Stimulated activated naive CD8-positive, alpha-beta T cell treated with anti-CD3 and anti-CD28 coated beads, Interleukin-15, Interleukin-2, amounts not matched to agents 100 U/mL and 50 U/mL, for 24 hours (primary cell): Measurements from ENCODE around the gene PHOX2B.
"Not testable (repeated sequence)": the region's sequence is repeated elsewhere in the genome, so short reads cannot be mapped to it uniquely, and the experiment has no call there.

Experiments used
- ATAC-seq: fragments of 150-1000 bp; cut with Tn5 transposase; one replicate; pipeline ENCODE4 v1.10.0; 2021
- DNase-seq: peaks from one replicate; pipeline ENCODE4 v3.0.0; 2021

The PHOX2B gene

DNA sequence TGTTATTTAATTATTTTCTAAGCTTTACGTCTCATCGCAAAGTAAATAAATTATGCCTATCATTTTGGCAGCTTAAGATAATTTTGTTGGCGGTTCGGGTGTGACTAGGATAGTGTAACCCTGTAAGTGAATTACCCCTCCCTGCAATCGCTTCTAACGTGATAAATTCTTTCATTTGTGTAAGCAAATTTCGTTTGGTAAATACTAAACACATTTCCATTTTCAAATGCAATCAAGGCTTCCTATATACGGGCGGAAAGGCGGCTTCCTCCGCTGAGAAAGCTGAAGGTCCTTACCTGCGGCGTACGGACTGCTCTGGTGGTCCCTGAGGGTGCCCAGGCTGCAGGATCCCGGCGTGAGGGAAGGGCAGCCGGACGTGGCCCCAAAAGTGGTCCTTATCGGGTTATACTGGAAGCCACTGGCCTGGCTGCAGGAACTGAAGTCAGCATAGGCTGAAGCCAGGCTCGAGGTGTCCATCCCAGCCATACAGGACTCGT is 403 bp downstream of the PHOX2B start:
- no peak for ATAC-seq
- DNase-seq: no peak

DNA sequence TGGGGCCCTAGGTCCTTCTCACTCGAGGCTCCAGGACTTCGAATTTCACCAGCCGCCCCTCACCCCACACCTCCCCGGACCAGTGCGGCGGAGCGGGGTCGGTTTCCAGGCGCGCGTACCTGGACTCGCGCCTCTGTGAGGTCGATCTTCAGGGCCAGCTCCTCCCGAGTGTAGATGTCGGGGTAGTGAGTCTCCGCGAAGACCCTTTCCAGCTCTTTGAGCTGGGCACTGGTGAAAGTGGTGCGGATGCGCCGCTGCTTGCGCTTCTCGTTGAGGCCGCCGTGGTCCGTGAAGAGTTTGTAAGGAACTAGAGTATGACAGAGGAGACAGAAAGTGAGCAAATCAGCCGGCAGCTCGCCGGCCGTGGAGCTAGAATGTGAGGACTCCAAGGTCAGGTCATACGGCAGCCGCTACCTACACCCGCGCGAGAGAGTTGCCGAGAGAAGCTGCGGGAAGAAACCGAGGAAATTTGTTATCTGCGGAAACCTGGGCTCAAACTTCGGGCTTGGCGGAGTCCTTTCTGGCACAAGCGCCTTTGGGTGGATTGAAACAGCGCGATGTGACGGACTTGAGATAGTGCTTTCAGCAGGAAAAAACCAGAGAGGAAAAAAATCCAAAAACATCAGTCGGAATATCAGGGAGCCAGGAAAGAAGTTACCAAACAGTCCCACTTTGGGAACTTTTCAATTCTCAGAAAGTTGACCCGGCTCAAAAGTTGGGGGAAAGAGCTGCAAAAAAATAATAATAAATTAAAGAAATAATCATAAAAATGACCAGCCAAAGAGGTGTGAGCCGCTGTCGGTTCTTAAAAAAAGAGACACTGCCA is 1.1 kb downstream of the PHOX2B start:
- DNase-seq (no peak), ATAC-seq (no peak)

DNA sequence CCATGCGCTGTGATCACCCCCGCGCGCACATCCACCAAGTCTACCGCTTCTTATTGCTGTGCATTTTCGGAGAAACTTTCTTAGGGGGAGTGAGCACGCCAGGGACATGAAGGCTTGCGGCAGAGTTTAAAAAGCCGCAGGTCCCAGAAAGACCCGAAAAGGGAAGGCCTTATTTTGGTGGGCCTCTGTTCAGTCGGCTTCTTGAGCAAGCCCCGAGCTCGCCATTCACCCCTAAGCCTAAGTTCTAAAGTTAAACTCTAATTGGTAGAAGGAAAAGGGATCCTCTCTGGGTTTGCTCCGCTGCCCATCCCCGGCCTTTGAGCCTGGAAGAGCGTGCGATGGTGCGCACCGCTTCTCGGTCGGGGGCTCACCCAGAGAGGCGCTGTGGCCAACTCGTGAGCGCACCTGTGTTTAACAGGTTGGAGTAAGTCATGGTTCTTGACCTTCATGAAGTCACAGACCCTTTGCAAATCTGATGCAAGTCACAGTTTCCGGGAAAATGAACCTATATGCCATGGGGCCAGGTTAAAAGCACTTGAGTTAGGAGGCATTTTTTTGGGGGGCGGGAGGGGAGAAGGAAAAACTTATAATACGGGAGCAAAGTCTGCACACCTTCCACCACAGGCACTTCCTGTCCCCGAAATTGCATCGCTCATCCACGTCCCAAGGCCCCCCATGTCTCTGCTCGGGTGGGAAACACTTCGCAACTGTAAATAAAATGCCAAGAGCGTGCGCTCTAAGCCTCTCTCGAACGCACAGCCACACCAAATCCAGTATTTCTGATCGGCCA is 1.9 kb downstream of the PHOX2B start:
- DNase-seq: no peak
- no peak for ATAC-seq

DNA sequence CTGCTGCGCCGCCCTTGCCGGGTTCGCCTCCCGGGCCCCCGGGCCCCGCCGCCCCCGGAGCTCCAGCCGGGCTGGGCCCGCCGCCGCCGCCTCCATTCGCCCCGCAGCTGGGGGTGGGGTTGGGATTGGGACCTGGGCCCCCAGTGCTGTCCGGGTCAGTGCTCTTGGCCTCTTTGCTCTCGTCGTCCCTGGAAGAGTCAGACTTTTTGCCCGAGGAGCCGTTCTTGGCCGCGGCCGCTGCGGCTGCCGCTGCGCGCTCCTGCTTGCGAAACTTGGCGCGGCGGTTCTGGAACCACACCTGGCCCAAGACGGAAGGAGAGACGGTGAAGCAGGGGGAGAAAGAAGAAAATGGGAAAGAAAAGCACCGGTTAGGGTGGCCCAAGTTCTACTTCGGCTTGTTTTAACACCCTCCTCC is 2.5 kb downstream of the PHOX2B start:
- no peak for ATAC-seq
- no peak for DNase-seq

DNA sequence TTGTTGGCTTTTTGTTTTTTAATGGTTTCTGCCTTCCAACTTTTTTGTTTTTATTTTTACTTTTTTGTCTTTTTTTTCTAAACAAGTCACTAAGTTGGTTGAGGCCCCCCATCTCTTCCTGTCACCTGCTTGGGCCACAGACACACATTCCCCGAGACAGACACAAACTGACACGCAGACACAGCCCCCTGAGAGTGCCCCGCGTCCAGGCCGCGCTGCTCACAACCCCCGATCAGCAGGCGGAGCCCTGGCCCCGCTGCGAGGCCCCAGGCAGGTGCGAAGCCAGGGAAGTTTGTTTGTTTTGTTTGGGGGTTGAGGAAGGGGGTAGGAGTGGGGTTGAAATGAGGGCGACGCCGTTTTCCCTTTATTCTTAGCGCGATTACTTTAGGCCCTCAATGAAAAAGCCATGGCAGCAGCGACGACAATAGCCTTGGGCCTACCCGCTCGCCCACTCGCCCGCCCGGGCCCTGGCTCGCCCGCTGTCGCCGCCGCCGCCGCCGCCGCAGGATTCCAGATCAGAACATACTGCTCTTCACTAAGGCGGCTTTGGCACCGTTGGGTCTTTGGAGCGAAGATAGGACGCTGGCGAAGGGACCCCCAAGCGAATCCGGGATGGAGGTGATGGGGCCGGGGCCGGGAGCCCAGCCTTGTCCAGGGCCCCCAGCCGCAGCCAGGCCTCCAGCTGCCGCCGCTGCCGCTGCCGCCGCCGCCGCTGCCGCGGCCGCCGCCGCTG is 3.1 kb downstream of the PHOX2B start:
- ATAC-seq: no peak
- no peak for DNase-seq

DNA sequence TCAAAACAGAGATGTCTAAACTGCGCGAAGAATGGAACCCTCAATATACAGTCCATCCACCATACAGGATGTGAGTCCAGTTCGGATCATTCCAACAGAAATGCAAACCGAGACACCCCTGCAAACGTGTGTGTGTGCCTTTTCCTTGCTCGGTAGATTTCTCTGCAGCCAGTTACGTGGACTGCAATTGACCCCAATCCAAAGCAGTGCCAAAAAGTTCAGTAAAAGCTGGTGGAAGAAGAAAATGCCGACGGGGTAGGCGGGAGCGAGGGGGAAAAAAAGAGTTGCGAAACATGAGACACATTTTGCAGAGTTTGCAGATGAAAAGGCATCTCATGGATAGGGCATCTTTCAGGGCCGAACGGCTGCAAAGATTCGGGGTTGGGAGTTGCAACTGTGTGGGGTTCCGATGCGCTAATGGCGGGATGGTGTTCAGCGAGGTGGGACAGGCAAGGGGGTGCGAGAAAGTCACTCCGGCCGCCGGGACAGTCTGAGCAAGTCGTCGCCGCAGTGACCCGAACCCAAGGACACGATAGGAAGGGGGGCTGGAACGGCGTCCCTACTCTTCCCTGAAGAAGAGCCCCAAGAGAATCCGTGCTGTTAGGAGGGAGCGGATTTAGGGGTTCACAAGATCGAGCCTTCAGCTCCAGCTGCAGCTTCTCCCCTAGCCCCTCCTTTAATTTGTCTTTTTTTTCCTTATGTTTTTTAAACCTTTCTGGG is 3.8 kb downstream of the PHOX2B start:
- ATAC-seq: no peak
- no peak for DNase-seq

DNA sequence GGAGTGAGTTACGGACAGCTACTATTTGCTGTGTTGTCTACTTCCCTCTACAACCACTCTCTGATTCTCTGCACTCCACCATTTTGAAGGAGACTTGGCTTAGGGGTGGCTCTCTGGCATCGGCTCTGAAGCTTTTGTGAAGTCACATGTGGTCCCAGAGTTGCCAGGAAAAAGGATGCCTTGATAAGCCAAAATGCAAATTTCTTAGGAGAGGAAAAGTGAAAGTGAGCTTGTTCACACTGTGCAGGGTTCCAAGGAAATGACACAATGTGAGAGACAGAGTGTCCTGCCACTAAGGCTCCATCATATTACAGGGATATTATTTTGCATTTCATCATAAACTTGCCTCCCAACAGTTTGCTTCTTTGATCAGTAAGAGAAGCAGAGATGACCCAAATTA is 7.2 kb downstream of the PHOX2B start:
- DNase-seq: no peak
- no peak for ATAC-seq

DNA sequence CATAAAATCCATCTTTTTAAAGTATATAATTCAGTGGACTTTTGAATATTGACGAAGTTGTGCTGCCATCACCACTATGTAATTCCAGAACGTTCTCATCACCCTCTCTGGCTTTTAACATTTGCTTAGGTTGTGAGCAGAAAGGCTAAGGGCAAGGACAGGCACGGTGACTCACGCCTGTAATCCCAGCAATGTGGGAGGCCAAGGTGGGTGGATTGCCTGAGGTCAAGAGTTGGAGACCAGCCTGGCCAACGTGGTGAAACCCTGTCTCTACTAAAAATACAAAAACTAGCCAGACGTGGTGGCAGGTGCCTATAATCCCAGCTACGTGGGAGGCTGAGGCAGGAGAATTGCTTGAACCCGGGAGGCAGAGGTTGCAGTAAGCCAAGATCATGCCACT is 11.0 kb downstream of the PHOX2B start:
- DNase-seq, ATAC-seq: not testable (repeated sequence)

DNA sequence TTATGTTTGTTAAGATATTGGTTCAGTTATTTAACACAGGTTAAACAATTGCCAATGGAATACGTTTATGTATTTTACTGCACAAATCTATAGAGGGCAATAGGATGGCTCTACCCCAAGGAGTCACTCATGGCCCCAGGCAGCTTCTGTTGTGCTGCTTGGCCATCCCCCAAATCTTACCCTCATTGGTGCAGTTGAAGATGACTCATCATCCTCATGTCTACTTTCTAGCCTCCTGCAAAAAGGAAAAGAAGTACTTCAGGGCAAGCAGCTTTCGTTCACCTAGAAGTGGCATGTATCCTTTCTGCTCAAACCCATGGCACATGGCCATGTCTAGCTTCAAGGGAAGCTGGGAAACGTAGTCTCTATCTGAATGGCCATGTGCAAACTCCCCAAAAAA is 14.2 kb downstream of the PHOX2B start:
- DNase-seq: no peak
- ATAC-seq: no peak

DNA sequence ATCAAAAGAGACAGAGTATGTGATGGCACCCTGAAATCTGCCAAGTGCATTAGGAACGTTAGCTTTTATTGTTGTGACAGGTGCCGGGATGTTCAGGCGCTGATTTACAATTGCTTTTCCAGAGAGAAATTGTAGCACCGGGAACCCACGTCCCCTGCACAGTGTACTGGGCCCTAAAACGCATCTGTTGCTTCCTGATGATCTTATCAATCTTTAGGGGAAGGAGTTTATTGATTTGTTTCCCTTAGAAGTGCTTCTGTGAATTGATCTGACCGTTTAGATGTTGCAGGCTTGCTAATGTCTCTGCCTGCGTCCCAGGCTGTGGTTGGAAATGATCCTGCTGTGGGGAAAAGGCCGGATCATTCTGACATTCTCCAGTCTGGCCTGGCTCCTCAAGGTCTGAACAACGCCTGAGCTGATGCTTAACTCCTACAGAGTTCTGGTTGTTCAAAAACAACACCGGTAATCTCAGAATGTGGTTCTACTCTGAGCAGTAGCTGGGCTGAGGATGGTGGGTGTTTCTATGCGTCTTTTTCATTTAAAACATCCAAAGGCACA is 16.9 kb downstream of the PHOX2B start:
- DNase-seq (no peak), ATAC-seq (no peak)

DNA sequence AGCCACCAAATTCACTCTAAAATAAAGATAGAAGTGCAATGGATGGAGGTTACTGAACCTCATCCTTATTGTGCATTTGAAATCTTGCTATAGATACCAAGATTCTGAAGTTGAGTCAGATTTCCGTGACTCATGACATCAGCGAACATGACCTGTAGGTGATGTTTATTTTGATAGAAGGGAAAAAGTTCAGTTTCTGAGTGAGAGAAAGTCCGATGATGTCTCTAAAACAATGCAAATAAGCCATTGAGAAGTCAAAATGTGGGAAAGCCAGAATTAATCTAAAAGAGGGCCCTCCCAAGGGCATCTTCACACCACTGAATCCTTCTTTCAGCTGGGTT is 20.0 kb downstream of the PHOX2B start:
- no peak for ATAC-seq
- DNase-seq: no peak

DNA sequence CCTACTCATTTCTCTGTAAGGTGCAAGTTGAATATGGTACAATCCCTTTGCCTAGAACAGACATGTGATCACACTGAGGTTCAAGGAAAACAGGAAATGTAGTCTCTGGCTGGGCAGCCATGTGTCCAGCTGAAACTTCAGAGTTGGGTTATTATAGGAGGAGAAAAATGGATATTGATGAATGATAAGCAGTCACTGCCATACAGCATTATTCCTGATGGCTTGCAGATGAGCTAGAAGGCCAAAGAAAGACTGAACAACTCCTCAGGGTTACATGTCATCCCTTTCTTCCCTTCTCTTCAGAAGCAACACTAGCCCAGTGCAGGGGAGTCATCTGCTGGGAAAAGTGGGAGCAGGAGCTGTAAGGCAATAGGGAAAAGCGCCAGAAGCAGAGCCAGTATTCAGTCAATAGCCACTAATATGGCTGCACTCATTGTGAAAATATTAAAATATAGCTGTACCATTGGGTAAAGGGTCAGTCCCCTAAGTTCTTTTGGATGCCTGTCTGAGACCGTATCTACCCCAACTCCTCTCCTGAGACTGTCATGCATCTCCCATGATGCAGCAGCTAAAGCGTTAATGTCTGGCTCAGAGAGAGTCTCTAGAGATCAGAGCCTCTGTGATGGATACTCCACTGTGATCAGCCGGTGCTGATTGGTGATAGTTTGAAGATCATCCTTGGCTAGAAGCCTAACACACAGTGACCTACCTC is 20.5 kb downstream of the PHOX2B start:
- DNase-seq: no peak
- no peak for ATAC-seq

DNA sequence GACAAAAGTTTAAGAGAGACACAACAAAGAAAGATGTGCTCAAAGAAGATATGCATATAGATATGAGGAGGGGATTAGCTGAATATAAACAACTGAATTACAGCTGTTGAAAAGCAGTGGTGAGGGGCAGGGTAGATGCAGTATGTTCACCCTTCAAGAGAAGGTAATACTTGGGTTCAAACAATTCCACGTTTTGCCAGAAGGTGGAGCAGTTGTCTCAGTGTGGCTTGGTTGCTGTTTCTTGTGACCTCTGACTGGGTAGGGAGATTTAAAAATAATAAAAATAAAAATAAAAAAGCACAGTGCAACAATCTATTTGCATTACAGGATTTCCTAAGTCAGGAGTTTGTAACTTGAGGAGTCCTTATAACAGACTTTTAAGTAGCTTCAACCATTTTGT is 23.3 kb downstream of the PHOX2B start:
- DNase-seq: no peak

DNA sequence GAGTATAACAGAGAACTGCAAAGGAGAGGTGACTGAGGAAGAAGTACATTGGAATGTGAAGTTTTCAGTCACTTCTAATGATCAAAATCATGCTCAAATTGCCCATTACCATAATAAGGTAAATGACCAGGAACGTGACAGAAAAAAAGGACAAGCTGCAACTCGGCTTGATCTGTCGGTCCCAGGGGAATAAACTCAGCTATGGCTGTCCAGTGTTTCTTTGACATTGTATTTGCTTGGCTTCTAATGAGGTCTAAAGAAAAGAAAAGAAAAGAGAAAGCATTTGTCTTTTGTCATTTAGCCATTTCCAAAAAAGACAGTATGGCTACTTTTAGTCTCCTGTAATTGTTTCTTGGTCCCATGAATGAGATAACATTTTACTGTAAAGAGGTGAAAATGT is 25.2 kb downstream of the PHOX2B start:
- ATAC-seq (no peak), DNase-seq (no peak)

More for the DNA sequence above, 23.3 kb downstream of the PHOX2B start:
- no peak for ATAC-seq

DNA sequence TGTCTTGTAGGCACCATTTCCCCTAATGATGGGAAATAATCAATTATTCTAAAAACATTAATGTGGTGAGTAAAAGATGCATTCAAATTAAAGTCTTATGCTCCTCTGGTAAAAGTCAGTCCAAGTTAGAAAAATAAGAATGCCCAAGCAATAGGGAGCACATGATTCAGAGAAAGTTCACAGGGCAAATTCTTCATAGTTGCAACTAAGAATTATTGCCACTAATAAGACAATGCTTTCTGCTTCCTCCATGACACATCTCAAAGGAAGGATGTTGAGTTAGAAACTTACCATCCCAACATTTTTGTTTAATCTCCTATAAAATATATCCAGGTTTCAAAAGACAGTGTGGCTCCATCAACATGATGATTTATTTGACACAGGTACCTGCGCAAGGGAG is 26.3 kb downstream of the PHOX2B start:
- DNase-seq: no peak
- ATAC-seq: no peak

DNA sequence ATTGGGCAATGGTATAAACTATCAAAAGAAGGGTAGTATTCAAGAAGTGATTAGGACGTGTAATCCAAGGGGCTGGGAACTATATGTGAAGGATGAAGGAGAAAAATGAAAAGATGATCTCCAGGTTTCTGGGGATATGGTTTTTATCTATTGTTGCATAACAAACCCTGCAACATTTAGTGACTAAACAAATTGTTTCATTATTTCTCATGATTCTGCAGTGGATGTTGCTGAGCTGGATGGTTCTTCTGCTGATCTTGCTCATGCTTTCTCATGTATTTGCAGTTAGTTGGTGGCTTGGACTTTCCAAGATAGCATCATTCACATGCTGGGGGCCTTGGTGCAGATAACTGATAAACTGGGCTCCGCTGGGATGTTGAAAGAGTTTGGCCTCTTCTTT is 29.1 kb downstream of the PHOX2B start:
- DNase-seq: no peak
- no peak for ATAC-seq

DNA sequence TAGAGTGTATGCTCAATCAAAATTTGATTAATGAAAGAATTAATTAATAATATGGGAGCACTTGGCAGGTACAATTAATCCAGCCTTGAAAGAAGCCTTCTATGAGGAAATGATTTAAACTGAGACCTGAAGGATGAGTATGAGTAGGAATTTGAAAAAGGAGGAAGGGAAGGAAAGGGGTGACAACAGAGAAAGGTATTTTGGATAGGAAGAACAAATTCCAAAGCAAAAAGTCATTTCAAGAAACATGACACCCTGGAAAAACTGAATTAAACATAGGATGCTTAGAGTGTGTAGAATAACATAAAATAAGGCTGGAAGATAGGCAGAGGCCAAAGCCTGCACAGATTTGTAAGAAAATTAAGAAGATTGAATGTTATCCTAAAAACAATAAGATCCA is 29.6 kb downstream of the PHOX2B start:
- ATAC-seq (no peak), DNase-seq (no peak)

DNA sequence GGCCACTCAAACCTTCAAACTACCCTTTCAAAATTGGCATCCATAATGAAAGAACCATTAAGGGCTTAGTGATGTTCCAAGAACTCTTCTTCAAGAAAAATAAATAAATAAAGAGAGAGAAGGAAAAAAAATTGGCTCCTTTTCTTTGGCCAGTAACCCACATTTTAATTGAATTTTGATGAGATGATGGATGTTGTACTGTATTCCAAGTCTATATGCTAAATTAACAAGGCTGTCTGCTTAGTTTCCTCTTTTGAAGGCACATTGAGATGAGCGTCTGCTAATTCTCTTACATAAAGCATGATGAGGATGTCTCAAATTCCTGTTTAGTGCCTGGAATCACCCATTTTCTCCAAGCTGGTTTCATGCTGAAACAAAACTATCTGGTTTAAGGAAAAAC is 33.4 kb downstream of the PHOX2B start:
- no peak for ATAC-seq
- no peak for DNase-seq

DNA sequence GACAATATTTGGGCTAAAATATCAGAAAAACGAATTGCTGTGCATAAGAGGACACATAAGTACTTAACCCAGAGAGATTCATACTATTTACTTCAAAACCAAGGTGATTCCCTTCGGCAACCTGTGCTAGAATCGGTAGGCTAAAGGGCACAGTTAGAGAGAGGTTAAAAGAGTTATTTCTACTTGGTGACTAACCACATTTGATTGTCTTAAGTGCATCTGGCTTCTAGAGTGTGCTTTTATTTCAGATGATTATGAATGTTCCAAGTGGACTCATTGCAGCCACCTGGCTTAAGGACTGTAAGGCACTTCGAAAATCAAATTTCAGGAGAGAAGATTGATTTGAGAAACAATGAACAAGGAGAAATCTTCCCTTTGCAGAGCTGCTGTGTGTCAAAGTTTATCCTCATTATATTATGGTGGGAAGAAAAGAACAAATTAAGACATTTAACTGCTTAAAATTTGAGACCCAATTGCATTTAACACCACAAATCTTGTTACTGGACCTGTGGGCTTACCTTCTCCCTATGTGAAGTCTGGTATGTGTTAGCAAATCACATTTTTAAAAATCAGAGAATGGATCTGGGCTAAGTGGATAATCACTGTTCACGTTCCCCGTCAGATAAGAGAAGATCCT is 34.0 kb downstream of the PHOX2B start:
- no peak for DNase-seq

DNA sequence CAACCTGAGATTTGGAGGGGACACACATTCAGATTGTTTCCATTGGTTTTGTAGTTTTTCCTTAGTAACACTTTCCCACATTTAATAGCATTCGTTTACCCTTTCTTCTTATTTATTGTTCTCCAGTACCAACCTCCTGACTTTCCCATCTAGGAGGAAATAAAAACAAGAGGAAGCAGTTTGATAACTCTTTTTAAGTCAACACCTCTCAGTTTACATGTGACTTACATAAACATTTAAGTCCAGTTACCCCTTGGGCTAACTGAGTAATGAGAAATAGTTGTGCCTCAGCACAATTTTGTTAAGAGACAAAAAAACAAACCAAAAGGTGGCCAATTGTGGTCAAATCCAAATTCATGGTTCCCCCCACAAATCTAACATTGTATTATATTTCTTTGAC is 34.8 kb downstream of the PHOX2B start:
- ATAC-seq (no peak), DNase-seq (no peak)

More for the DNA sequence above, 34.0 kb downstream of the PHOX2B start:
- ATAC-seq: no peak

DNA sequence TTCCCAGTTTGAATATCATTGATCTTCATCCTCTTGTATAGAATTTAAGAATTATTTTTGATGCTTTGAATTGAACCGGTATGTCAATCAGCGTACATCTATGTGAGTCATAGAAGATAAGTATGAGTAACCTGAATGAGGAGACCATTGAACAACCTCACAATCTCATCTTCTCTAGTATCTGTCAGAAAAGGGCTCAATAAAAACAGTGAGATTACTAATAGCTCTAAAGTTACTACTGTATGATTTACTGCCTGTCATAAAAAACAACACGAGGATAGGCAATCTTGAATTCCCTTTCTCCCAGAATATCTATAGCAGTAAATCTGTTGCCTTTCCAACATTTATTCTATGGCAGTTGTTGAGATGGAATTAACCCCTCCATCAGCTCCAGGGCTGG is 36.1 kb downstream of the PHOX2B start:
- no peak for ATAC-seq

More for the DNA sequence above, 36.1 kb downstream of the PHOX2B start:
- DNase-seq: no peak
